Measurements from ENCODE around the gene PTPRG. TPM values are rescaled to one million over a fixed set of nuclear protein-coding genes. Genes with fewer than 3 reads are reported as not detected.

PTPRG gene
- polyA plus RNA-seq, 1 donor (not counting 4 experiments of a cell fraction or from before 2014, with no cell fraction given), result 12.1 TPM

DNA sequence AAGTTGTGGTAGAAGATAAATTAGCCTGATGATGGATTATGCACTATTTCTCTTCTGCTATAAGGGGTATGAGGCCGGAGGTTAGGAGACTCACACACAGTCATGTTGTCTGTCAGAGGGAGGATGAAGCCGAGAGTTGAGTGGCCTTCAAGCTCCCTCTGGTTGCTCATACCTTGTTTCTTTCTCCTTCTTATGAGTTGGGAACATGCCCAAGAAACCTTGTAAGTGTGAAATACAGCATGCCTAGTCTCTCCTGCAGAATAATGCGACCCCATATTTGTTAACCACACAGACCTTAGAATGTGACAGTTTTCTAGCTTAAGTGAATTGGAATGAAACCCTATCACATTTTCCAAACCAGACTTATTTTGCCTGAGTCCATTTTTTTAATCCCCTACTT lies 366.7 kb downstream of the PTPRG start:
- Histone ChIP-seq H3K4me3 (ENCODE audit: control insufficient read depth in 2 of 3, extremely low read depth in 1 of 3, insufficient read depth in 2 of 3, low read depth in 1 of 3, low read length in 3 of 3) (no peak overlapping the region), H3K9ac (ENCODE audit: control insufficient read depth, extremely low read depth, insufficient read depth, low read length) (no peak overlapping the region), H3K9me3 (ENCODE audit: control insufficient read depth, low read depth, low read length) (no peaks in the 10 kb centered on the region), H3K4me2 (ENCODE audit: control insufficient read depth, extremely low read depth, insufficient read depth, low read depth, low read length) (no peak overlapping the region), H3K27ac (ENCODE audit: control insufficient read depth, insufficient read depth, low read length) (no peak overlapping the region), H3K27me3 (ENCODE audit: control insufficient read depth, extremely low read depth, insufficient read depth, low read length) (no peaks in the 10 kb centered on the region), H3K79me2 (ENCODE audit: control insufficient read depth, insufficient read depth, low read length) (no peaks in the 10 kb centered on the region), H3K4me1 (ENCODE audit: control insufficient read depth, extremely low read depth, insufficient read depth, low read length) (peaks cover 8% of the 10 kb centered on the region), H3K9me1 (ENCODE audit: control insufficient read depth, extremely low read depth, insufficient read depth, low read length) (no peaks in the 10 kb centered on the region), H4K20me1 (ENCODE audit: control insufficient read depth, extremely low read depth, insufficient read depth, low read length) (no peaks in the 10 kb centered on the region), H2AFZ (ENCODE audit: control insufficient read depth, low read length) (no peak overlapping the region), H3K36me3 (ENCODE audit: control insufficient read depth in 2 of 2, extremely low read depth in 1 of 2, insufficient read depth in 2 of 2, low read length in 2 of 2) (no peaks in the 10 kb centered on the region)
- FAIRE-seq (no peak), DNase-seq (ENCODE audit: low read depth, low spot score) (no peak)
- no peak for TF ChIP-seq EZH2 (IDR thresholded peaks at IDR 0.05; ENCODE audit: low read length)
- TF ChIP-seq, protein P1, sequence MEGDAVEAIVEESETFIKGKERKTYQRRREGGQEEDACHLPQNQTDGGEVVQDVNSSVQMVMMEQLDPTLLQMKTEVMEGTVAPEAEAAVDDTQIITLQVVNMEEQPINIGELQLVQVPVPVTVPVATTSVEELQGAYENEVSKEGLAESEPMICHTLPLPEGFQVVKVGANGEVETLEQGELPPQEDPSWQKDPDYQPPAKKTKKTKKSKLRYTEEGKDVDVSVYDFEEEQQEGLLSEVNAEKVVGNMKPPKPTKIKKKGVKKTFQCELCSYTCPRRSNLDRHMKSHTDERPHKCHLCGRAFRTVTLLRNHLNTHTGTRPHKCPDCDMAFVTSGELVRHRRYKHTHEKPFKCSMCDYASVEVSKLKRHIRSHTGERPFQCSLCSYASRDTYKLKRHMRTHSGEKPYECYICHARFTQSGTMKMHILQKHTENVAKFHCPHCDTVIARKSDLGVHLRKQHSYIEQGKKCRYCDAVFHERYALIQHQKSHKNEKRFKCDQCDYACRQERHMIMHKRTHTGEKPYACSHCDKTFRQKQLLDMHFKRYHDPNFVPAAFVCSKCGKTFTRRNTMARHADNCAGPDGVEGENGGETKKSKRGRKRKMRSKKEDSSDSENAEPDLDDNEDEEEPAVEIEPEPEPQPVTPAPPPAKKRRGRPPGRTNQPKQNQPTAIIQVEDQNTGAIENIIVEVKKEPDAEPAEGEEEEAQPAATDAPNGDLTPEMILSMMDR (optimal IDR thresholded peaks at IDR 0.05 in 1 of 3, IDR thresholded peaks at IDR 0.05 in 1 of 3, conservative IDR thresholded peaks at IDR 0.05 in 1 of 3; ENCODE audit: extremely low read depth in 1 of 3, insufficient read depth in 2 of 3, low read length in 3 of 3), result no peak
- dilution Hi-C loops (cut with MboI; ENCODE audit: extremely low pct_ligation_motif_present, low sequenced_read_pairs), result no loop called here

DNA sequence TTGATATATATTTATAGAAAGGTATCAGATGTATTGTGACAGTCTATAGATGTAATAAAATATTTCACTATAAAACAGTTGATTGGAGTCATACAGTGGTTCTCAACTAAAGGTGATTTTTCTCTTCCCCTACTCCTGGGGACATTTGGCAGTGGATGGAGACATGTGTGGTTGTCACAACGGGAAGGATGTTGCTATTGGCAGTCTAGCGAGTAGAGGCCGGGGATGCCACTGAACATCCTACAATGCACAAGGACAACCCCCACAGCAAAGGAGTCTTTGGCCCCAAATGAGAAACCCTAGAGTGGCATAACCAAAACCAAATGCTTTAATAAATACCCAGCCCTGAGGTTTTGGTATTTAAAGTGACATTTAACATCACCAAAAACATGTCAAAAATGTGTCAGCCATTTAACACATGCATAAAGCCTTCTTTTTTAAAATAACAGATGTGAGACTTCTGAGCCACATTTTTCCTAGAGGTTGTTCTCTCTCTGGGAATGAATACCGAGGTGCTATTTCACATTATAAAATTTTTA lies 367.5 kb downstream of the PTPRG start:
- no peak overlapping the region for H3K4me2 ChIP-seq (ENCODE audit: control insufficient read depth, extremely low read depth, insufficient read depth, low read depth, low read length)
- DNase-seq (ENCODE audit: low read depth, low spot score) (no peak), FAIRE-seq (no peak)
- no peaks in the 10 kb centered on the region for H3K36me3 ChIP-seq (ENCODE audit: control insufficient read depth in 2 of 2, extremely low read depth in 1 of 2, insufficient read depth in 2 of 2, low read length in 2 of 2)
- peaks cover 8% of the 10 kb centered on the region for H3K4me1 ChIP-seq (ENCODE audit: control insufficient read depth, extremely low read depth, insufficient read depth, low read length)
- no peak overlapping the region for H3K9ac ChIP-seq (ENCODE audit: control insufficient read depth, extremely low read depth, insufficient read depth, low read length)
- H4K20me1 ChIP-seq (ENCODE audit: control insufficient read depth, extremely low read depth, insufficient read depth, low read length), result no peaks in the 10 kb centered on the region
- no peaks in the 10 kb centered on the region for H3K79me2 ChIP-seq (ENCODE audit: control insufficient read depth, insufficient read depth, low read length)
- no peaks in the 10 kb centered on the region for H3K9me3 ChIP-seq (ENCODE audit: control insufficient read depth, low read depth, low read length)
- dilution Hi-C loops (cut with MboI; ENCODE audit: extremely low pct_ligation_motif_present, low sequenced_read_pairs), result no loop called here
- H3K4me3 ChIP-seq (ENCODE audit: control insufficient read depth in 2 of 3, extremely low read depth in 1 of 3, insufficient read depth in 2 of 3, low read depth in 1 of 3, low read length in 3 of 3), result no peak overlapping the region
- H2AFZ ChIP-seq (ENCODE audit: control insufficient read depth, low read length), result no peak overlapping the region
- H3K27ac ChIP-seq (ENCODE audit: control insufficient read depth, insufficient read depth, low read length), result no peak overlapping the region
- no peak for TF ChIP-seq EZH2 (IDR thresholded peaks at IDR 0.05; ENCODE audit: low read length)
- TF ChIP-seq, protein P1 (optimal IDR thresholded peaks at IDR 0.05 in 1 of 3, IDR thresholded peaks at IDR 0.05 in 1 of 3, conservative IDR thresholded peaks at IDR 0.05 in 1 of 3; ENCODE audit: extremely low read depth in 1 of 3, insufficient read depth in 2 of 3, low read length in 3 of 3), result no peak
- H3K27me3 ChIP-seq (ENCODE audit: control insufficient read depth, extremely low read depth, insufficient read depth, low read length), result no peaks in the 10 kb centered on the region
- no peaks in the 10 kb centered on the region for H3K9me1 ChIP-seq (ENCODE audit: control insufficient read depth, extremely low read depth, insufficient read depth, low read length)

Measured in keratinocyte (primary cell).